T-helper 2 cell treated with Interferon-gamma antibody and Interleukin-4, amounts not matched to agents 5 μg/mL and 100 μg/mL, for 36 hours (primary cell): ENCODE data around the gene MYBPC3.
A peak's percentile ranks its signal among the peaks of the same experiment; 100 is the strongest.

Source experiments
- DNase-seq: peaks from one replicate; pipeline ENCODE4 v3.0.0; 2021; ENCODE audit warnings: low spot score
- H3K27ac Mint-ChIP-seq: one replicate; pipeline ENCODE4 v1.8.0; 2021; ENCODE audit warnings: mild to moderate bottlenecking, mixed read lengths
- H3K27me3 Mint-ChIP-seq: one replicate; pipeline ENCODE4 v1.8.0; 2021; ENCODE audit warnings: low read depth, mixed read lengths
- H3K36me3 Mint-ChIP-seq: one replicate; pipeline ENCODE4 v1.8.0; 2021; ENCODE audit warnings: low read depth, mixed read lengths
- H3K4me1 Mint-ChIP-seq: one replicate; pipeline ENCODE4 v1.8.0; 2021; ENCODE audit warnings: low read depth, mixed read lengths
- H3K4me3 Mint-ChIP-seq: one replicate; pipeline ENCODE4 v1.8.0; 2022; ENCODE audit warnings: mild to moderate bottlenecking, moderate library complexity, mixed read lengths
- H3K9me3 Mint-ChIP-seq: one replicate; pipeline ENCODE4 v1.8.0; 2021; ENCODE audit warnings: mixed read lengths

The MYBPC3 gene

GRCh38 chr11:47332791-47333525, 19.5 kb downstream of the MYBPC3 start:
- Mint-ChIP-seq H3K27ac (no peak overlapping the region), H3K9me3 (no peaks in the 10 kb centered on the region), H3K4me3 (no peak overlapping the region), H3K27me3 (no peaks in the 10 kb centered on the region), H3K36me3 (peaks cover 13% of the 10 kb centered on the region), H3K4me1 (no peaks in the 10 kb centered on the region)
- no peak for DNase-seq

GRCh38 chr11:47332303-47332711, 20.2 kb downstream of the MYBPC3 start:
- Mint-ChIP-seq H3K4me3 (no peak overlapping the region), H3K27me3 (no peaks in the 10 kb centered on the region), H3K4me1 (no peaks in the 10 kb centered on the region), H3K36me3 (peaks cover 17% of the 10 kb centered on the region), H3K9me3 (no peaks in the 10 kb centered on the region), H3K27ac (no peak overlapping the region)
- no peak for DNase-seq

- H3K27me3 Mint-ChIP-seq = no peaks in the 10 kb centered on the region
- H3K4me1 Mint-ChIP-seq = no peaks in the 10 kb centered on the region
- no peaks in the 10 kb centered on the region for H3K9me3 Mint-ChIP-seq
- no peak overlapping the region for H3K4me3 Mint-ChIP-seq
- no peak for DNase-seq
- H3K36me3 Mint-ChIP-seq = peaks cover 18% of the 10 kb centered on the region
- H3K27ac Mint-ChIP-seq = no peak overlapping the region
These were observed 20.8 kb downstream of the MYBPC3 start for GRCh38 chr11:47331454-47332302.

- H3K36me3 Mint-ChIP-seq = peaks cover 29% of the 10 kb centered on the region
- no peak for DNase-seq
- H3K9me3 Mint-ChIP-seq = no peaks in the 10 kb centered on the region
- no peak overlapping the region for H3K27ac Mint-ChIP-seq
- H3K4me1 Mint-ChIP-seq = no peaks in the 10 kb centered on the region
- no peaks in the 10 kb centered on the region for H3K27me3 Mint-ChIP-seq
- no peak overlapping the region for H3K4me3 Mint-ChIP-seq
These were observed 22.2 kb downstream of the MYBPC3 start for GRCh38 chr11:47329987-47330931.

GRCh38 chr11:47329431-47329986, 23.0 kb downstream of the MYBPC3 start:
- Mint-ChIP-seq H3K9me3 (no peaks in the 10 kb centered on the region), H3K4me1 (no peaks in the 10 kb centered on the region), H3K36me3 (peaks cover 34% of the 10 kb centered on the region), H3K27me3 (no peaks in the 10 kb centered on the region), H3K27ac (no peak overlapping the region), H3K4me3 (no peak overlapping the region)
- no peak for DNase-seq

GRCh38 chr11:47328449-47329390, 23.8 kb downstream of the MYBPC3 start:
- Mint-ChIP-seq H3K27ac (peak overlapping the region; percentile 10), H3K36me3 (peaks cover 34% of the 10 kb centered on the region), H3K9me3 (no peaks in the 10 kb centered on the region), H3K27me3 (no peaks in the 10 kb centered on the region), H3K4me1 (no peaks in the 10 kb centered on the region), H3K4me3 (no peak overlapping the region)
- DNase-seq = no peak

GRCh38 chr11:47327949-47328348, 24.6 kb downstream of the MYBPC3 start:
- DNase-seq = no peak
- Mint-ChIP-seq H3K27me3 (no peaks in the 10 kb centered on the region), H3K36me3 (peaks cover 34% of the 10 kb centered on the region), H3K4me1 (no peaks in the 10 kb centered on the region), H3K27ac (no peak overlapping the region), H3K9me3 (no peaks in the 10 kb centered on the region), H3K4me3 (no peak overlapping the region)

GRCh38 chr11:47327025-47327424, 25.5 kb downstream of the MYBPC3 start:
- H3K27ac Mint-ChIP-seq = no peak overlapping the region
- H3K9me3 Mint-ChIP-seq = no peaks in the 10 kb centered on the region
- no peak overlapping the region for H3K4me3 Mint-ChIP-seq
- DNase-seq = no peak
- H3K36me3 Mint-ChIP-seq = peaks cover 34% of the 10 kb centered on the region
- H3K27me3 Mint-ChIP-seq = no peaks in the 10 kb centered on the region
- H3K4me1 Mint-ChIP-seq = no peaks in the 10 kb centered on the region

- H3K27me3 Mint-ChIP-seq = no peaks in the 10 kb centered on the region
- peaks cover 40% of the 10 kb centered on the region for H3K36me3 Mint-ChIP-seq
- no peak for DNase-seq
- no peak overlapping the region for H3K4me3 Mint-ChIP-seq
- H3K9me3 Mint-ChIP-seq = no peaks in the 10 kb centered on the region
- no peak overlapping the region for H3K27ac Mint-ChIP-seq
- no peaks in the 10 kb centered on the region for H3K4me1 Mint-ChIP-seq
These were observed 26.3 kb downstream of the MYBPC3 start for GRCh38 chr11:47326198-47326597.

- H3K9me3 Mint-ChIP-seq = no peaks in the 10 kb centered on the region
- H3K27ac Mint-ChIP-seq = peak overlapping the region; percentile 31
- no peaks in the 10 kb centered on the region for H3K27me3 Mint-ChIP-seq
- no peaks in the 10 kb centered on the region for H3K4me1 Mint-ChIP-seq
- peaks cover 44% of the 10 kb centered on the region for H3K36me3 Mint-ChIP-seq
- no peak for DNase-seq
- H3K4me3 Mint-ChIP-seq = no peak overlapping the region
These were observed 27.0 kb downstream of the MYBPC3 start for GRCh38 chr11:47325271-47326041.

GRCh38 chr11:47324520-47324919, 28.0 kb downstream of the MYBPC3 start:
- DNase-seq = no peak
- H3K4me3 Mint-ChIP-seq = no peak overlapping the region
- H3K27ac Mint-ChIP-seq = no peak overlapping the region
- no peaks in the 10 kb centered on the region for H3K27me3 Mint-ChIP-seq
- no peaks in the 10 kb centered on the region for H3K4me1 Mint-ChIP-seq
- peaks cover 44% of the 10 kb centered on the region for H3K36me3 Mint-ChIP-seq
- H3K9me3 Mint-ChIP-seq = no peaks in the 10 kb centered on the region

- no peak for DNase-seq
- Mint-ChIP-seq H3K4me1 (peaks cover 7% of the 10 kb centered on the region), H3K27me3 (no peaks in the 10 kb centered on the region), H3K36me3 (peaks cover 35% of the 10 kb centered on the region), H3K9me3 (no peaks in the 10 kb centered on the region), H3K4me3 (no peak overlapping the region), H3K27ac (no peak overlapping the region)
These were observed 34.3 kb downstream of the MYBPC3 start for GRCh38 chr11:47318166-47318565.
